Uterus (tissue), 4 donors: Measurements from ENCODE around the gene PCDH1. TPM values are rescaled to one million over a fixed set of nuclear protein-coding genes. Genes with fewer than 3 reads are reported as not detected.

Source experiments
- DNase-seq, 2 donors: peaks; one replicate each; pipeline ENCODE4 v3.0.0-alpha.2; 2019 to 2020
- H3K27ac ChIP-seq, 2 donors: fragments of 200-600 bp; sonication (generic); 1 replicate in 1 of 2; 2 replicates in 1 of 2; pipeline ENCODE4 v1.5.1; 2016 to 2018
- H3K27me3 ChIP-seq, 2 donors: fragments of 200-600 bp; sonication (generic); one replicate each; pipeline ENCODE4 v1.5.1; 2018 to 2019; ENCODE audit warnings: control low read depth in 1 of 2
- H3K36me3 ChIP-seq, 2 donors: fragments of 200-600 bp; sonication (generic); one replicate each; pipeline ENCODE4 v1.5.1; 2019; ENCODE audit warnings: control low read depth in 1 of 2
- H3K4me1 ChIP-seq, 2 donors: fragments of 200-600 bp; sonication (generic); one replicate each; pipeline ENCODE4 v1.5.1; 2018 to 2019; ENCODE audit warnings: control low read depth in 1 of 2
- H3K4me3 ChIP-seq, 2 donors: fragments of 200-600 bp; sonication (generic); 1 replicate in 1 of 2; 2 replicates in 1 of 2; pipeline ENCODE4 v1.5.1; 2018 to 2019; ENCODE audit warnings: mild to moderate bottlenecking in 1 of 2
- H3K9me3 ChIP-seq, 2 donors: fragments of 200-600 bp; sonication (generic); one replicate each; pipeline ENCODE4 v1.5.1; 2019; ENCODE audit warnings: control low read depth in 1 of 2
- POLR2A ChIP-seq, 2 donors: fragments of 450-650 bp; IDR thresholded peaks; one replicate each; pipeline ENCODE4 v1.6.1; 2016; ENCODE audit warnings: antibody characterized with exemption in 2 of 2, mild to moderate bottlenecking in 1 of 2, moderate library complexity in 1 of 2
- intact Hi-C: fragments of 100-400 bp; cut with DNase I; formaldehyde crosslinking; loops from one replicate; pipeline ENCODE4 v1.15.1; 2023; ENCODE audit warnings: low total_unique reads
- total RNA-seq, 4 donors: library from RNA; depleted of rRNA in 3 of 4; stranded (reverse); fragments of >200 nt in 3 of 4; gene quantifications; one replicate each; pipeline versions ENCODE4 v1.1.0 to v1.2.4, GENCODE V29; 2014 to 2023
- TF ChIP-seq, protein P1 (sequence below), 4 experiments: fragments of 200-600 bp in 2 of 4; fragments of 450-650 bp in 2 of 4; sonication (generic) in 2 of 4; IDR thresholded peaks; one replicate each; pipeline ENCODE4 v1.5.1; 2016 to 2019; ENCODE audit warnings: antibody characterized with exemption in 4 of 4, mild to moderate bottlenecking in 2 of 4, moderate library complexity in 1 of 4
- donor health status: DM: yes; HTN: yes; CAD: no.

The PCDH1 gene
- total RNA-seq, 4 donors from 2014 or later = 29.2 to 46.7 (median 31.5) TPM

DNA sequence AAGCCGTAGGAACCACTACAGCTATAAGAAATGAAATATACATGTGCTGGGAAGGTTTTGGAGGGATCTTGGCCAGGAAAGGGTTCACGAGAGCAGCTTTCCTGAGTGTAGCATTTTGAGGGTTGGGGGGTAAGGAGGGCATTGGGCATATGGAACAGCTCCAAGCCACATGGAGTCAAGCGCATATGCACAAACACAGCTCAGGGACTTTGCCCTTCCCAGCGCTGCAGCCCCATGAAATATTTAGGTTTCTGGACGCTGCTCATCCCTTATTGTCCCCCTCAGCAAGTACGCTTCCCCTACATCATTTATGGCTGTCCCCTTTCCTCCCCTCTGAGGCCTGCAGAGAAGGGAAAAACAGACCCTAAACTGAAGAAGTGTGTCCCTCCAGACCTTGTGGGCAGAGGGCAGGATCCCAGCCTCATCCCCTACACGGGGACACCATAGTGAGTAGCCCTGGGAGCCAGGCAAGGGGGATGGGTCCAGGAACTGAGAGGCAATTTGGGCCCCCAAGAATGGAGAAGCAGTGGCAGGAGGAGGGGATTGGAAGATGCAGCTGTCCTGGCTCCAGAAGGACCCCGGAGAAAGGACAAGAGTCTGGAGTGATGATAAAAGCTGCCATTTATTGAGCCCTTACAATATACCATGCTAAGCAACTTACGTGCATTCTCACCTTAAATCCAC, 33.7 kb downstream of the PCDH1 start:
- Histone ChIP-seq H3K27ac (peak overlapping the region in 1 of 2 donors; percentile 61), H3K27me3 (no peaks in the 10 kb centered on the region), H3K4me3 (no peak overlapping the region), H3K36me3 (no peaks in the 10 kb centered on the region), H3K4me1 (peaks cover 0 to 5% of the 10 kb centered on the region in 2 donors), H3K9me3 (no peaks in the 10 kb centered on the region)
- no peak for DNase-seq
- intact Hi-C loops = no loop called here
- TF ChIP-seq POLR2A (IDR thresholded peaks at IDR 0.05) = no peak
- TF ChIP-seq, protein P1, sequence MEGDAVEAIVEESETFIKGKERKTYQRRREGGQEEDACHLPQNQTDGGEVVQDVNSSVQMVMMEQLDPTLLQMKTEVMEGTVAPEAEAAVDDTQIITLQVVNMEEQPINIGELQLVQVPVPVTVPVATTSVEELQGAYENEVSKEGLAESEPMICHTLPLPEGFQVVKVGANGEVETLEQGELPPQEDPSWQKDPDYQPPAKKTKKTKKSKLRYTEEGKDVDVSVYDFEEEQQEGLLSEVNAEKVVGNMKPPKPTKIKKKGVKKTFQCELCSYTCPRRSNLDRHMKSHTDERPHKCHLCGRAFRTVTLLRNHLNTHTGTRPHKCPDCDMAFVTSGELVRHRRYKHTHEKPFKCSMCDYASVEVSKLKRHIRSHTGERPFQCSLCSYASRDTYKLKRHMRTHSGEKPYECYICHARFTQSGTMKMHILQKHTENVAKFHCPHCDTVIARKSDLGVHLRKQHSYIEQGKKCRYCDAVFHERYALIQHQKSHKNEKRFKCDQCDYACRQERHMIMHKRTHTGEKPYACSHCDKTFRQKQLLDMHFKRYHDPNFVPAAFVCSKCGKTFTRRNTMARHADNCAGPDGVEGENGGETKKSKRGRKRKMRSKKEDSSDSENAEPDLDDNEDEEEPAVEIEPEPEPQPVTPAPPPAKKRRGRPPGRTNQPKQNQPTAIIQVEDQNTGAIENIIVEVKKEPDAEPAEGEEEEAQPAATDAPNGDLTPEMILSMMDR (IDR thresholded peaks at IDR 0.05) = no peak

DNA sequence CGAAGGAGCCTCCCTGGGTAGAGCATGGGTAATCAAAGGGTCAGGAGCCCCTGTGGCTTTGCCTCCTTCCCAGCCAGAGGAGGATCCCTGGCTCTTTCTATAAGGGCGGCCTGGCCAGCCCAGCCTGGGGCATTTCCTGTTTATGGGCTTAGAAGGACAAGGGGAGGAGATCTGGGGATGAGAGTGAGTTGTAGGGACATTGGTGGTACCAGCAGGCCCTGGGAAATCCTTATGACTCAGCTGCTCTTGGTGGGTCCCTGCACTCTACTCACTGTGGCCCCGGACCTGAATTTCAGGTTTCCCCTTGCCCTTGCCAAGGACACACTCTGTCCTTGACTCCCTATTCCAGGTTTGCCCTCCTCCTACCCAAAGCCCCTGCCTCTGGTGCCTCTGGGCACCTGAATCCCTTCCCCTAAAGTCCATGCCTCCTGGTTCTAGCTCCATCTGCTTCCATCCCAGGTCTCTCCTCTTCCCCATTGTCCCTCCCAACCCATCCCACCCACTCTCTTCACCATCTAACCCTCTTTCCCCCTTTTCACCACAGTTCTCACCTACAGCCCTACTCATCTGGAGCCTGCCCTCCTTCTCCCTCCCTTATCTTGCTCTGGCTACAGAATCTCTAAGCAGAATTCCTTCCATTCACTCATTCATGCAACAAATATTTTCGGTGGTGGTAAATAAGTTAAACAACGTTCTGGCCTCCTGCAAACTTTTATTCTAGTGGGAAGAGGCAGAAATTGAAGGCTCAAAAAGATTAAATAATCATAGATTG, 34.9 kb downstream of the PCDH1 start:
- Histone ChIP-seq H3K27me3 (no peaks in the 10 kb centered on the region), H3K27ac (peak overlapping the region; percentile 60 to 61)
- DNase-seq = no peak

DNA sequence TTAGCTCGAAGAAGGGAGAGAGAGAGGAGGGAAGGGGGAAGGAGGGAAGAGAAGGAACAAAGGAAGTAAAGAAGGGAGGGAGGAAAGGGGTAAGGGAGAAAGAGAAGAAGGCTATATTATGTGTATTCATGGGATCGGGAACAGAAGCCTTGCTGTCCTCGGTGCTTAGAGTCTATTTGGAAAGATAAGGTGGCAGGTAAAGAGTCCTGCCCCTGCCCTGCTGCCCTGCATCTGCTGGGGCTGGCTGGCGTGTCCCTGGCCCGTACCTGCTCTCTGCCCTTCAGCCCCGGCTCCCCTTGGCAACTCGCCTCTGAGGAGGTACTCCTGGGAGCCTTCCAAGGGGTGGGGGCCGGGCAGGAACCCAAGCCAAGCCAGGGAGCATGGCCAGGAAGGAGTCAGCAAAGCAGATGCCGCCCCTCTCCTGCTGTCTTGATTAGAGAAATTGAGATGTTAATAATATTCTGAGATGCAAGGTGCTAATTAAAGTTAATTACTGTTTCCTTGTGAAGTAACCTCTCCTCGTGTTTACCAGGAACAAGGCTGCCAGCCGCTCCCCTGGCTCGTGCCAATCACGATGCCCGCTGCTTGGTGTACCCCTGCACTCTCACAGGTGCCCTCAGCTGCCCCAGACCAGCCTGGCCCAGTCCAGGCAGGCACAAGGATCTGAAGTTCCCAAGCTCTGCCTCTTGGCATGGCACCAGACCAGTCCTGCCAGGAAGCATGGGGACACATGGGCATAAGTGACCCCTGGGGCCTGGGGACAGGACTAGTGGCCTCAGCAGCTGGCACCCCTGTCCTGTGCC, 36.6 kb downstream of the PCDH1 start:
- Histone ChIP-seq H3K4me1 (peaks cover 0 to 11% of the 10 kb centered on the region in 2 donors), H3K27ac (peak overlapping the region; percentile 60 to 70), H3K27me3 (no peaks in the 10 kb centered on the region), H3K4me3 (no peak overlapping the region), H3K36me3 (no peaks in the 10 kb centered on the region), H3K9me3 (no peaks in the 10 kb centered on the region)
- DNase-seq = no peak
- intact Hi-C loops = no loop called here
- TF ChIP-seq POLR2A (IDR thresholded peaks at IDR 0.05) = no peak
- TF ChIP-seq, protein P1 (IDR thresholded peaks at IDR 0.05) = no peak

More for the DNA sequence above, 34.9 kb downstream of the PCDH1 start:
- TF ChIP-seq, protein P1 (IDR thresholded peaks at IDR 0.05) = no peak
- no peak for TF ChIP-seq POLR2A (IDR thresholded peaks at IDR 0.05)
- H3K4me3 ChIP-seq = no peak overlapping the region
- intact Hi-C loops = no loop called here
- H3K36me3 ChIP-seq = no peaks in the 10 kb centered on the region
- H3K4me1 ChIP-seq = peaks cover 0 to 10% of the 10 kb centered on the region in 2 donors
- H3K9me3 ChIP-seq = no peaks in the 10 kb centered on the region

DNA sequence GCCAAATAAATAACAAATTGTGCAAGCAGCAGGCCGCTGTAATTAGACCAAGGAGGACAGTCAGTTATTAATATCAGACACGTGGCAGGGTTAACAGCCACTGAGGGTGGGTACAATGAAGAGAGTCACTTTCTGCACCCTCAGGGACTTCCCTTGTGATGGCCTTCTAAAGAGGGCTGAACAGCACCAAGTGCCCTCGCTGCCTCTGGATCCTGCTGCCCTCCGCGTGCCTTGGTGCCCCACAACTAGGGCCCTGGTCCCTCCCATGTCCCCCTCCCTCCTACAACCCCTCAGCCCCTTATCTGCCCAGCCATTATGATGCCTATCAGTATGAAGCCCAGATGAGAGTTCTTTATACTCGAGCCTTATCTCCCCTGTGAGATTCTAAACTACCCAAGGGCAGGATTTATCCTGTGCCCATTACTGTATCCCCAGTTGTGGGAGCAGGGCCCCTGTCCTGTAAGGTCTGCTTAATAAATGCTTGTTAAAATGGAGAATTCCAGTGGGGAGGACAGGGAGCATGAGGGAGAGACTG, 37.3 kb downstream of the PCDH1 start:
- Histone ChIP-seq H3K27ac (peak overlapping the region; percentile 60 to 70), H3K27me3 (no peaks in the 10 kb centered on the region), H3K4me3 (no peak overlapping the region), H3K36me3 (no peaks in the 10 kb centered on the region), H3K9me3 (no peaks in the 10 kb centered on the region), H3K4me1 (peaks cover 0 to 14% of the 10 kb centered on the region in 2 donors)
- intact Hi-C loops = no loop called here
- TF ChIP-seq, protein P1 (IDR thresholded peaks at IDR 0.05) = no peak
- no peak for TF ChIP-seq POLR2A (IDR thresholded peaks at IDR 0.05)
- DNase-seq = no peak
